Osteoblast (primary cell): Measurements from ENCODE around the gene PSMD11. TPM values are rescaled to one million over a fixed set of nuclear protein-coding genes. Genes with fewer than 3 reads are reported as not detected.

Source experiments
- DNase-seq: peaks from one replicate; pipeline ENCODE4 v3.0.0; 2011; ENCODE audit warnings: low spot score, mixed read lengths; ENCODE audit not compliant: insufficient read length; ENCODE audit errors: missing footprints
- H2AFZ ChIP-seq: 2 replicates; pipeline ENCODE4 v1.6.0; 2011; ENCODE audit warnings: mild to moderate bottlenecking, low read length
- H3K27ac ChIP-seq: 2 replicates; pipeline ENCODE4 v1.5.1; 2011; ENCODE audit warnings: mild to moderate bottlenecking, low read depth, low read length, moderate library complexity
- H3K27me3 ChIP-seq: 2 replicates; pipeline ENCODE4 v1.6.0; 2012; ENCODE audit warnings: mild to moderate bottlenecking, control low read depth, inconsistent platforms, low read length, moderate library complexity; ENCODE audit not compliant: insufficient read depth
- H3K36me3 ChIP-seq: 2 replicates; pipeline ENCODE4 v1.5.1; 2011; ENCODE audit warnings: mild to moderate bottlenecking, low read length, control low read depth, moderate library complexity; ENCODE audit not compliant: insufficient read depth
- H3K4me1 ChIP-seq: 2 replicates; pipeline ENCODE4 v1.5.1; 2011; ENCODE audit warnings: mild to moderate bottlenecking, low read length, control low read depth, moderate library complexity; ENCODE audit not compliant: insufficient read depth
- H3K4me2 ChIP-seq: 2 replicates; pipeline ENCODE4 v1.6.0; 2011; ENCODE audit warnings: mild to moderate bottlenecking, low read length; ENCODE audit not compliant: insufficient read depth
- H3K4me3 ChIP-seq: fragments of 200-600 bp; sonication (generic); 3 replicates; pipeline ENCODE4 v1.5.1; 2012; ENCODE audit warnings: mild to moderate bottlenecking, low read length, inconsistent platforms; ENCODE audit not compliant: insufficient read depth
- H3K79me2 ChIP-seq: 2 replicates; pipeline ENCODE4 v1.6.0; 2012; ENCODE audit warnings: mild to moderate bottlenecking, low read length, control low read depth, inconsistent platforms; ENCODE audit not compliant: insufficient read depth
- H3K9me3 ChIP-seq: 2 replicates; pipeline ENCODE4 v1.5.1; 2011; ENCODE audit warnings: low read depth, low read length, control low read depth
- H4K20me1 ChIP-seq: 2 replicates; pipeline ENCODE4 v1.6.0; 2012; ENCODE audit warnings: mild to moderate bottlenecking, low read length, control low read depth; ENCODE audit not compliant: insufficient read depth
- total RNA-seq: library from RNA; depleted of rRNA; stranded (reverse); fragments of >200 nt; gene quantifications from 2 replicates; pipeline ENCODE4 v1.2.3, GENCODE V29; 2012
- TF ChIP-seq, protein P1 (sequence below): IDR thresholded peaks from 2 replicates; pipeline ENCODE4 v1.5.1; 2011; ENCODE audit warnings: mild to moderate bottlenecking, low read depth, low read length, moderate library complexity; ENCODE audit errors: extremely low read depth

The PSMD11 gene
- total RNA-seq, 1 donor: 61.2 TPM

- Histone ChIP-seq H3K27ac (no peak overlapping the region), H4K20me1 (no peaks in the 10 kb centered on the region), H2AFZ (no peak overlapping the region), H3K4me2 (no peak overlapping the region), H3K79me2 (no peaks in the 10 kb centered on the region), H3K4me3 (no peak overlapping the region), H3K36me3 (no peaks in the 10 kb centered on the region), H3K4me1 (peaks cover 21% of the 10 kb centered on the region), H3K27me3 (no peaks in the 10 kb centered on the region), H3K9me3 (no peaks in the 10 kb centered on the region)
- no peak for DNase-seq
- TF ChIP-seq, protein P1, sequence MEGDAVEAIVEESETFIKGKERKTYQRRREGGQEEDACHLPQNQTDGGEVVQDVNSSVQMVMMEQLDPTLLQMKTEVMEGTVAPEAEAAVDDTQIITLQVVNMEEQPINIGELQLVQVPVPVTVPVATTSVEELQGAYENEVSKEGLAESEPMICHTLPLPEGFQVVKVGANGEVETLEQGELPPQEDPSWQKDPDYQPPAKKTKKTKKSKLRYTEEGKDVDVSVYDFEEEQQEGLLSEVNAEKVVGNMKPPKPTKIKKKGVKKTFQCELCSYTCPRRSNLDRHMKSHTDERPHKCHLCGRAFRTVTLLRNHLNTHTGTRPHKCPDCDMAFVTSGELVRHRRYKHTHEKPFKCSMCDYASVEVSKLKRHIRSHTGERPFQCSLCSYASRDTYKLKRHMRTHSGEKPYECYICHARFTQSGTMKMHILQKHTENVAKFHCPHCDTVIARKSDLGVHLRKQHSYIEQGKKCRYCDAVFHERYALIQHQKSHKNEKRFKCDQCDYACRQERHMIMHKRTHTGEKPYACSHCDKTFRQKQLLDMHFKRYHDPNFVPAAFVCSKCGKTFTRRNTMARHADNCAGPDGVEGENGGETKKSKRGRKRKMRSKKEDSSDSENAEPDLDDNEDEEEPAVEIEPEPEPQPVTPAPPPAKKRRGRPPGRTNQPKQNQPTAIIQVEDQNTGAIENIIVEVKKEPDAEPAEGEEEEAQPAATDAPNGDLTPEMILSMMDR: no peak
These were observed 58.4 kb downstream of the PSMD11 start for GRCh38 chr17:32502710-32503109.

- Histone ChIP-seq H3K4me1 (peaks cover 20% of the 10 kb centered on the region), H3K9me3 (no peaks in the 10 kb centered on the region), H3K4me2 (peak overlapping the region; percentile 12), H3K36me3 (no peaks in the 10 kb centered on the region), H3K27me3 (no peaks in the 10 kb centered on the region), H3K27ac (no peak overlapping the region), H2AFZ (no peak overlapping the region), H4K20me1 (no peaks in the 10 kb centered on the region), H3K4me3 (no peak overlapping the region), H3K79me2 (no peaks in the 10 kb centered on the region)
- TF ChIP-seq, protein P1: no peak
- DNase-seq: peak; percentile 90
These were observed 59.2 kb downstream of the PSMD11 start for GRCh38 chr17:32503251-32504165.

DNA sequence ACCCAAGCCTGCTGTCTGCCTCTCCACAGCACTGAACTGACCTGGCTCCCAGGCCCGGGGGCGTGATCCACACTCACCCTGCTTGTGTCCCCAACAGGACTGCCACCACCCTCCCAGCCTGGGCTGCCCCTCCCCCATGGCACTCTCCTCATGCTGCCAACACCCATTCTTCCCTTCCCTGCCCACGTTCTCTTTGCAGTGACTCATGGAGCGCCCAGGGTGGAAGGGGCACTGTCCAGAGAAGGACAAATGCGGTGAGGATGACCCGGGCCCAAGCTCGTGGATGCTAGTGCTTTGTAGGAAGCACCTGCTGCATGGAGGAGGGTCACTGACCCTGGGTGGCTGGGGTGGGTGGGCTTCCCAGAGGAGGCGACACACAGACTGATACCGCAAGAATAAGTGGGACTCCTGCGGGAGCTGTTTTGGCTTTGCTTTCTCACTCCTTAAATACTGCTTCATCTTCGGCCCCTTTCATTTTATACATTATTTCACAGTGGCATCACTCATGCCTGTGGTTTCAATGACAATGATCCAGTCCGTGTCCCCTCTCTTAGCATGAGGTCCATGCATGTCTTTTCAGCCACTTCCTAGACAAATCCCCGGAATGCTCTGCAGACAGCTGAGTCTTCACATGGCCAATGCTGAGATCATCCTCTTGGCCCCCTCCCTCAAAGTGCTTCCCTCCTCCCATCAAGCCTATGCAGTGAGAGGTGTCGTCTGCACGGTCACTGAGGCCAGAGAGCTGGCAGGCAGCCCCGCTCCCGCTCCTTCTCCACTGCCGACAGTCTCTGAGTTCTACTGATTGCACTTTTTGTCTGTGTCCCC is 60.1 kb downstream of the PSMD11 start:
- TF ChIP-seq, protein P1: no peak
- H3K9me3 ChIP-seq: no peaks in the 10 kb centered on the region
- peaks cover 20% of the 10 kb centered on the region for H3K4me1 ChIP-seq
- DNase-seq: peak; percentile 86
- H2AFZ ChIP-seq: no peak overlapping the region
- no peaks in the 10 kb centered on the region for H3K79me2 ChIP-seq
- H3K27ac ChIP-seq: no peak overlapping the region
- no peak overlapping the region for H3K4me3 ChIP-seq
- H4K20me1 ChIP-seq: no peaks in the 10 kb centered on the region
- peak overlapping the region; percentile 12 for H3K4me2 ChIP-seq
- no peaks in the 10 kb centered on the region for H3K27me3 ChIP-seq
- H3K36me3 ChIP-seq: no peaks in the 10 kb centered on the region

DNA sequence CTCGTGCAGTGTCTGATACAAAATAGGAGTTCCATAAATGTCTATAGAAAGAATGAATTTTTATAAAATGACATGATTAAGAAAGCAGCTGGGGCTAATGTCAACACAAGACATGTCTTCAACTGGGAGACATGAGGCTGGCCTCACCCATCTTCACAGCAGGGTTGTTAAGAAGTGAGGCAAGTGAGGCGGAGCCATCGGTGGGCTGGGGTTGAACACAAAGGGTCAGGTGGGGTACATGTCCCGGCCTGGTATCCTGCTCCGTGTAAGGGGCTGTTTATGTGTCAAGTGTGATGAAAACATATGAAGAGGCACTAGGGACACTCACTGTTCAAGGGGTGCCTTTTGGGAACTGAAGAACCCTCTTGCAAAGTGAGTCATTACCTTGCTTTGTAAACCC is 64.6 kb downstream of the PSMD11 start:
- Histone ChIP-seq H3K4me1 (peaks cover 10% of the 10 kb centered on the region), H3K79me2 (no peaks in the 10 kb centered on the region), H3K27ac (no peak overlapping the region), H3K4me3 (no peak overlapping the region), H3K4me2 (no peak overlapping the region), H3K27me3 (no peaks in the 10 kb centered on the region), H2AFZ (no peak overlapping the region), H3K9me3 (no peaks in the 10 kb centered on the region), H4K20me1 (no peaks in the 10 kb centered on the region), H3K36me3 (no peaks in the 10 kb centered on the region)
- DNase-seq: no peak
- TF ChIP-seq, protein P1: no peak
